GM21360 (cell line): ENCODE measurements around the gene RICTOR.
A peak's percentile ranks its signal among the peaks of the same experiment; 100 is the strongest.

Experiments
- ATAC-seq: cut with Tn5 transposase; IDR thresholded peaks from one replicate; pipeline ENCODE4 v1.9.1; 2021; ENCODE audit warnings: mild to moderate bottlenecking, moderate library complexity; ENCODE audit not compliant: unreplicated experiment

Gene RICTOR

GRCh38 chr5:39074017-39074814, at the start of gene RICTOR:
Gene RICTOR, minus strand, starts transcription at chr5:39074399. Its CDS starts 22 bp downstream, at chr5:39074377.
- ATAC-seq = peak; percentile 73

- no peak for ATAC-seq
Measured at GRCh38 chr5:39121922-39122321, 47.7 kb upstream of the RICTOR start.

GRCh38 chr5:39121315-39121714, 47.1 kb upstream of the RICTOR start:
- ATAC-seq = no peak

GRCh38 chr5:39120052-39120420, 45.8 kb upstream of the RICTOR start:
- ATAC-seq = no peak

- ATAC-seq = no peak
Measured at GRCh38 chr5:39119404-39120051, 45.3 kb upstream of the RICTOR start.

- ATAC-seq = no peak
Measured at GRCh38 chr5:39118638-39119037, 44.4 kb upstream of the RICTOR start.

- no peak for ATAC-seq
Measured at GRCh38 chr5:39117401-39117800, 43.2 kb upstream of the RICTOR start.

GRCh38 chr5:39116344-39117170, 42.4 kb upstream of the RICTOR start:
- ATAC-seq = no peak

- ATAC-seq = no peak
Measured at GRCh38 chr5:39115644-39116343, 41.6 kb upstream of the RICTOR start.

- ATAC-seq = no peak
Measured at GRCh38 chr5:39114155-39114554, 40.0 kb upstream of the RICTOR start.

GRCh38 chr5:39113354-39113953, 39.3 kb upstream of the RICTOR start:
- no peak for ATAC-seq

GRCh38 chr5:39109606-39110005, 35.4 kb upstream of the RICTOR start:
- no peak for ATAC-seq

GRCh38 chr5:39108987-39109386, 34.8 kb upstream of the RICTOR start:
- ATAC-seq = no peak

GRCh38 chr5:39107350-39107749, 33.2 kb upstream of the RICTOR start:
- no peak for ATAC-seq

GRCh38 chr5:39106322-39106721, 32.1 kb upstream of the RICTOR start:
- no peak for ATAC-seq

- ATAC-seq = no peak
Measured at GRCh38 chr5:39104221-39104620, 30.0 kb upstream of the RICTOR start.

GRCh38 chr5:39102684-39103155, 28.5 kb upstream of the RICTOR start:
- no peak for ATAC-seq

GRCh38 chr5:39100851-39101396, 26.7 kb upstream of the RICTOR start:
- ATAC-seq = no peak

- ATAC-seq = no peak
Measured at GRCh38 chr5:39100301-39100850, 26.2 kb upstream of the RICTOR start.

GRCh38 chr5:39099831-39100230, 25.6 kb upstream of the RICTOR start:
- no peak for ATAC-seq
